IMR-90 (cell line): ENCODE data around the gene FAM83E. TPM values are rescaled to one million over a fixed set of nuclear protein-coding genes. Genes with fewer than 3 reads are reported as not detected.

Source experiments
- ATAC-seq: fragments of 200-7000 bp; cut with Tn5 transposase; 2 replicates; pipeline ENCODE4 v1.9.1; 2020; ENCODE audit warnings: low read depth, mild to moderate bottlenecking, moderate library complexity
- BruUV-seq: library from RNA; stranded (reverse); fragments of 400-500 nt; replicated peaks from 2 replicates; lab custom pipeline; 2021; lab: Mats Ljungman, UMichigan
- CTCF ChIA-PET: fragments of 300-600 bp; formaldehyde crosslinking; extraction: SDS; loops from one replicate; lab custom pipeline; 2021; ENCODE audit warnings: antibody characterized with exemption; lab: Yijun Ruan, JAX
- POLR2A ChIA-PET: fragments of 300-600 bp; sonication (Branson Sonifier 250); formaldehyde crosslinking; loops from one replicate; lab custom pipeline; 2022; ENCODE audit warnings: antibody characterized with exemption; ENCODE audit not compliant: unreplicated experiment; lab: Charles Lee
- DNase-seq: peaks from one replicate; pipeline ENCODE4 v3.0.0; 2013
- H2AFZ ChIP-seq: replicated peaks from 2 replicates; pipeline ENCODE3; 2013; ENCODE audit warnings: low read length, mild to moderate bottlenecking; ENCODE audit not compliant: poor library complexity
- H2AK5ac ChIP-seq: 2 replicates; pipeline ENCODE4 v1.6.1; 2013; ENCODE audit warnings: low read depth, low read length, inconsistent platforms
- H2AK9ac ChIP-seq: replicated peaks from 2 replicates; pipeline ENCODE3; 2013; ENCODE audit warnings: mild to moderate bottlenecking, low read depth, low read length, moderate library complexity; ENCODE audit not compliant: poor library complexity
- H2BK120ac ChIP-seq: 2 replicates; pipeline ENCODE4 v1.6.1; 2013; ENCODE audit warnings: low read depth, low read length, inconsistent platforms
- H2BK15ac ChIP-seq: 3 replicates; pipeline ENCODE4 v1.6.1; 2013; ENCODE audit warnings: low read depth, low read length, inconsistent platforms
- H2BK20ac ChIP-seq: 2 replicates; pipeline ENCODE4 v1.6.1; 2013; ENCODE audit warnings: low read depth, mild to moderate bottlenecking, inconsistent platforms, low read length, moderate library complexity
- H2BK5ac ChIP-seq: 2 replicates; pipeline ENCODE4 v1.6.1; 2013; ENCODE audit warnings: mild to moderate bottlenecking, low read depth, low read length, inconsistent platforms; ENCODE audit not compliant: poor library complexity, severe bottlenecking
- H3K14ac ChIP-seq: replicated peaks from 2 replicates; pipeline ENCODE4 v1.6.1; 2013; ENCODE audit warnings: low read depth, low read length, inconsistent platforms
- H3K18ac ChIP-seq: 2 replicates; pipeline ENCODE4 v1.6.1; 2013; ENCODE audit warnings: low read depth, low read length, control low read depth
- H3K23ac ChIP-seq: 2 replicates; pipeline ENCODE4 v1.6.1; 2013; ENCODE audit warnings: low read depth, low read length, inconsistent platforms
- H3K27ac ChIP-seq: 2 replicates; pipeline ENCODE4 v1.5.1; 2013; ENCODE audit warnings: mild to moderate bottlenecking, control low read depth, low read length; ENCODE audit not compliant: insufficient read depth
- H3K27me3 ChIP-seq: 2 replicates; pipeline ENCODE4 v1.6.1; 2013; ENCODE audit warnings: low read length; ENCODE audit not compliant: control insufficient read depth, insufficient read depth
- H3K36me3 ChIP-seq: 2 replicates; pipeline ENCODE4 v1.6.1; 2013; ENCODE audit warnings: low read length, mixed read lengths; ENCODE audit not compliant: control insufficient read depth, insufficient read depth
- H3K4ac ChIP-seq: 2 replicates; pipeline ENCODE4 v1.6.1; 2013; ENCODE audit warnings: low read depth, low read length, inconsistent platforms
- H3K4me1 ChIP-seq: 2 replicates; pipeline ENCODE4 v1.6.1; 2013; ENCODE audit warnings: low read length, mixed read lengths; ENCODE audit not compliant: control insufficient read depth, insufficient read depth
- H3K4me2 ChIP-seq: 2 replicates; pipeline ENCODE4 v1.6.1; 2013; ENCODE audit warnings: low read depth, mild to moderate bottlenecking, control low read depth, low read length, moderate library complexity
- H3K4me3 ChIP-seq: 2 replicates; pipeline ENCODE4 v1.5.1; 2013; ENCODE audit warnings: low read depth, mild to moderate bottlenecking, control low read depth, low read length, moderate library complexity; ENCODE audit not compliant: insufficient read depth
- H3K56ac ChIP-seq: 2 replicates; pipeline ENCODE4 v1.6.1; 2013; ENCODE audit warnings: low read length, inconsistent platforms; ENCODE audit not compliant: insufficient read depth; ENCODE audit errors: extremely low read depth
- H3K79me1 ChIP-seq, 2 experiments: 2 replicates each; pipeline ENCODE4 v1.6.1; 2013; ENCODE audit warnings: low read length in 2 of 2, inconsistent platforms in 1 of 2, low read depth in 1 of 2
- H3K9ac ChIP-seq: 2 replicates; pipeline ENCODE4 v1.6.1; 2013; ENCODE audit warnings: low read depth, low read length, control low read depth
- H3K9me1 ChIP-seq: 2 replicates; pipeline ENCODE4 v1.6.1; 2013; ENCODE audit warnings: low read length, inconsistent platforms; ENCODE audit not compliant: insufficient read depth
- H3K9me3 ChIP-seq: 2 replicates; pipeline ENCODE4 v1.6.1; 2013; ENCODE audit warnings: low read length; ENCODE audit not compliant: control insufficient read depth, insufficient read depth
- H4K20me1 ChIP-seq: 2 replicates; pipeline ENCODE4 v1.6.1; 2013; ENCODE audit warnings: low read length, inconsistent platforms; ENCODE audit not compliant: insufficient read depth
- H4K5ac ChIP-seq: 2 replicates; pipeline ENCODE4 v1.6.1; 2013; ENCODE audit warnings: mild to moderate bottlenecking, low read depth, low read length, control low read depth
- H4K8ac ChIP-seq, 2 experiments: 2 replicates each; pipeline ENCODE4 v1.6.1; 2013; ENCODE audit warnings: low read depth in 2 of 2, low read length in 2 of 2, control low read depth in 1 of 2, inconsistent platforms in 1 of 2
- H4K91ac ChIP-seq: 2 replicates; pipeline ENCODE4 v1.6.1; 2013; ENCODE audit warnings: low read depth, low read length, inconsistent platforms; ENCODE audit not compliant: insufficient read depth
- BHLHE40 ChIP-seq: fragments of 150-350 bp; IDR thresholded peaks from 2 replicates; pipeline ENCODE4 v1.6.1; 2016; ENCODE audit warnings: mild to moderate bottlenecking, low read depth, low read length
- CEBPB ChIP-seq: IDR thresholded peaks from 2 replicates; pipeline ENCODE4 v1.6.1; 2012; ENCODE audit warnings: low read depth, low read length, improper control_type of control experiment
- CHD1 ChIP-seq: IDR thresholded peaks from 2 replicates; pipeline ENCODE4 v1.6.1; 2012; ENCODE audit warnings: low read depth, low read length, improper control_type of control experiment
- CTCF ChIP-seq: conservative IDR thresholded peaks from 2 replicates; pipeline ENCODE4 v1.5.1; 2012; ENCODE audit warnings: mild to moderate bottlenecking, low read depth, low read length, improper control_type of control experiment
- ELK1 ChIP-seq: fragments of 150-350 bp; IDR thresholded peaks from 2 replicates; pipeline ENCODE4 v1.6.1; 2016; ENCODE audit warnings: low read depth, mild to moderate bottlenecking, low read length, moderate library complexity, borderline replicate concordance
- FOS ChIP-seq: fragments of 150-350 bp; IDR thresholded peaks from 2 replicates; pipeline ENCODE4 v1.6.1; 2016; ENCODE audit warnings: low read depth, low read length
- MAFK ChIP-seq: IDR thresholded peaks from 2 replicates; pipeline ENCODE4 v1.6.1; 2012; ENCODE audit warnings: low read depth, low read length, improper control_type of control experiment
- MAZ ChIP-seq: IDR thresholded peaks from 2 replicates; pipeline ENCODE4 v1.6.1; 2012; ENCODE audit warnings: low read depth, mild to moderate bottlenecking, low read length, improper control_type of control experiment, moderate library complexity, borderline replicate concordance
- MXI1 ChIP-seq: IDR thresholded peaks from 2 replicates; pipeline ENCODE4 v1.6.1; 2012; ENCODE audit warnings: low read depth, mild to moderate bottlenecking, low read length, moderate library complexity, borderline replicate concordance
- NFE2L2 ChIP-seq: fragments of 150-350 bp; IDR thresholded peaks from 2 replicates; pipeline ENCODE4 v1.6.1; 2016; ENCODE audit warnings: low read depth, mild to moderate bottlenecking, low read length
- POLR2A ChIP-seq: IDR thresholded peaks from 2 replicates; pipeline ENCODE4 v1.6.1; 2012; ENCODE audit warnings: mild to moderate bottlenecking, low read depth, low read length
- RAD21 ChIP-seq: IDR thresholded peaks from 2 replicates; pipeline ENCODE4 v1.6.1; 2012; ENCODE audit warnings: low read length, improper control_type of control experiment
- RCOR1 ChIP-seq: IDR thresholded peaks from 2 replicates; pipeline ENCODE4 v1.6.1; 2012; ENCODE audit warnings: mild to moderate bottlenecking, low read length, improper control_type of control experiment; ENCODE audit not compliant: insufficient replicate concordance
- RFX5 ChIP-seq: IDR thresholded peaks from 2 replicates; pipeline ENCODE4 v1.8.0; 2012; ENCODE audit warnings: low read depth, mild to moderate bottlenecking, low read length, moderate library complexity
- SMC3 ChIP-seq: fragments of 150-350 bp; IDR thresholded peaks from 2 replicates; pipeline ENCODE4 v1.6.1; 2016; ENCODE audit warnings: low read depth, mild to moderate bottlenecking, antibody characterized with exemption, low read length, moderate library complexity
- USF2 ChIP-seq: fragments of 150-350 bp; IDR thresholded peaks from 2 replicates; pipeline ENCODE4 v1.6.1; 2017; ENCODE audit warnings: mild to moderate bottlenecking, antibody characterized with exemption, low read length, low read depth
- WGBS, 2 experiments: methylation state at CpG; one replicate each; pipeline versions ENCODE4 v1.1.5 to v1.1.7; 2013; ENCODE audit warnings: missing lambda C conversion rate in 2 of 2; ENCODE audit not compliant: insufficient read length in 1 of 2; ENCODE audit errors: extremely low coverage in 2 of 2; 5-methylcytosine and 5-hydroxymethylcytosine counted together
- dilution Hi-C: fragments of 300-500 bp; cut with HindIII; formaldehyde crosslinking; loops from one replicate; pipeline ENCODE4 v1.14.3; 2018; ENCODE audit warnings: low sequenced_read_pairs; ENCODE audit not compliant: unreplicated experiment
- in situ Hi-C: fragments of 300-500 bp; cut with MboI; formaldehyde crosslinking; loops from 3 replicates; pipeline ENCODE4 v1.14.3; 2019; ENCODE audit warnings: low sequenced_read_pairs, inconsistent platforms, mixed read lengths
- intact Hi-C: fragments of 100-400 bp; cut with micrococcal nuclease; formaldehyde crosslinking; loops from 2 replicates; pipeline ENCODE4 v1.10.0; 2022
- polyA plus RNA-seq, 3 experiments: library from polyadenylated mRNA; depleted of rRNA; stranded (reverse); fragments of >200 nt; gene quantifications; 2 replicates each; pipeline ENCODE4 v1.2.3, GENCODE V29; 2012; ENCODE audit warnings: low replicate concordance in 1 of 3
- total RNA-seq: library from RNA; depleted of rRNA; stranded (reverse); fragments of >200 nt; gene quantifications from 2 replicates; pipeline ENCODE4 v1.2.3, GENCODE V29; 2012

FAM83E gene
- total and polyA plus RNA-seq, 2 of the 4 experiments (the other 2 are of a cell fraction) = 0.05 to 0.36 TPM

- WGBS, 2 experiments = 50% methylated on average over 1 of the region's 12 CpGs; no CpG with 5 or more reads in 1 of the 2 experiments
- Histone ChIP-seq H3K9me1 (peaks cover 4% of the 10 kb centered on the region), H3K18ac (no peak overlapping the region), H4K8ac (no peak overlapping the region), H3K4ac (no peak overlapping the region), H2BK5ac (no peak overlapping the region), H4K91ac (no peak overlapping the region), H3K56ac (no peak overlapping the region), H3K27ac (no peak overlapping the region), H4K20me1 (peaks cover 53% of the 10 kb centered on the region), H3K4me2 (no peak overlapping the region; the same call in 1 of the 2 replicates), H2BK20ac (no peak overlapping the region), H3K27me3 (no peaks in the 10 kb centered on the region), H3K4me1 (peaks cover 8% of the 10 kb centered on the region), H3K79me1 (peaks cover 16 to 47% of the 10 kb centered on the region in 2 experiments; a peak in 3 of 4 replicates), H2AK9ac (no peak overlapping the region), H3K23ac (no peak overlapping the region), H3K4me3 (no peak overlapping the region), H3K14ac (no peak overlapping the region), H3K9ac (peak overlapping the region; percentile 99; the same call in 1 of the 2 replicates), H2BK15ac (no peak overlapping the region), H4K5ac (no peak overlapping the region), H2AK5ac (no peak overlapping the region), H2AFZ (no peak overlapping the region), H3K36me3 (peaks cover 28% of the 10 kb centered on the region), H2BK120ac (no peak overlapping the region), H3K9me3 (no peaks in the 10 kb centered on the region)
- TF ChIP-seq POLR2A = no peak
- TF ChIP-seq MXI1 = no peak
- no peak for TF ChIP-seq RAD21
- TF ChIP-seq RFX5 = no peak
- TF ChIP-seq CTCF = no peak
- TF ChIP-seq FOS = no peak
- TF ChIP-seq MAFK = no peak
- TF ChIP-seq CHD1 = no peak
- TF ChIP-seq NFE2L2 = no peak
- no peak for TF ChIP-seq RCOR1
- no peak for TF ChIP-seq MAZ
- no peak for TF ChIP-seq ELK1
- no peak for TF ChIP-seq SMC3
- no peak for TF ChIP-seq CEBPB
- no peak for TF ChIP-seq BHLHE40
- no peak for TF ChIP-seq USF2
- dilution Hi-C loops (no loop called here), in situ Hi-C loops (no loop called here), intact Hi-C loops (no loop called here)
- POLR2A ChIA-PET = interaction anchor here (0.6 kb wide), 1 partner anchor 355 kb away, joined by 4 read pairs; no protein-coding TSS in a partner anchor
- ATAC-seq = no peak
- no TSS peak for BruUV-seq
- DNase-seq = no peak
- CTCF ChIA-PET = interaction anchor here (1.3 kb wide), 1 partner anchor 128 kb away, joined by 5 read pairs; no protein-coding TSS in a partner anchor
These were observed 1.7 kb upstream of the FAM83E start for GRCh38 chr19:48616491-48617056.
